Prostate gland (tissue), 2 donors: ENCODE measurements around the gene KAZN. TPM values are rescaled to one million over a fixed set of nuclear protein-coding genes. Genes with fewer than 3 reads are reported as not detected.

Experiments used
- DNase-seq: peaks from one replicate; pipeline ENCODE4 v3.0.0-alpha.2; 2019; ENCODE audit warnings: low spot score
- H3K27ac ChIP-seq, 2 donors: fragments of 200-600 bp; sonication (generic); 2 replicates each; pipeline ENCODE4 v1.5.1; 2017 to 2019
- H3K27me3 ChIP-seq: fragments of 200-600 bp; sonication (generic); replicated peaks from 2 replicates; pipeline ENCODE4 v1.5.1; 2019; ENCODE audit not compliant: insufficient read depth
- H3K36me3 ChIP-seq, 2 donors: fragments of 200-600 bp; sonication (generic); 1 replicate in 1 of 2; 2 replicates in 1 of 2; pipeline versions ENCODE4 v1.5.1 to v1.8.1; 2017 to 2019
- H3K4me1 ChIP-seq: fragments of 200-600 bp; sonication (generic); replicated peaks from 2 replicates; pipeline ENCODE4 v1.5.1; 2019
- H3K4me3 ChIP-seq, 2 donors: fragments of 200-600 bp; sonication (generic); 2 replicates each; pipeline ENCODE4 v1.5.1; 2017 to 2019
- H3K9me3 ChIP-seq: fragments of 200-600 bp; sonication (generic); 2 replicates; pipeline ENCODE4 v1.5.1; 2017
- CTCF ChIP-seq, 4 experiments: fragments of 200-600 bp in 2 of 4; fragments of 450-650 bp in 2 of 4; sonication (generic) in 2 of 4; IDR thresholded peaks; 1 replicate in 3 of 4; 2 replicates in 1 of 4; pipeline ENCODE4 v1.5.1; 2016 to 2019; ENCODE audit warnings: antibody characterized with exemption in 4 of 4, mild to moderate bottlenecking in 2 of 4, moderate library complexity in 2 of 4
- POLR2A ChIP-seq: fragments of 450-650 bp; IDR thresholded peaks from one replicate; pipeline ENCODE4 v1.6.1; 2016; ENCODE audit warnings: antibody characterized with exemption, mild to moderate bottlenecking
- POLR2AphosphoS5 ChIP-seq: sonication (generic); formaldehyde crosslinking; IDR thresholded peaks from one replicate; pipeline ENCODE4 v1.6.1; 2017; ENCODE audit warnings: antibody characterized with exemption
- WGBS: methylation state at CpG from one replicate; pipeline ENCODE4 v1.1.5; 2018; 5-methylcytosine and 5-hydroxymethylcytosine counted together
- intact Hi-C: fragments of 100-400 bp; cut with DNase I; formaldehyde crosslinking; loops from one replicate; pipeline ENCODE4 v1.14.2; 2022
- total RNA-seq, 2 donors: library from RNA; depleted of rRNA; stranded (reverse); fragments of >200 nt; gene quantifications; one replicate each; pipeline ENCODE4 v1.1.0, GENCODE V29; 2016

Gene KAZN
- total RNA-seq, 2 donors from 2014 or later: 8.3 to 12.7 TPM

GRCh38 chr1:14826731-14827326, 228.3 kb downstream of the KAZN start:
- Histone ChIP-seq H3K36me3 (no peaks in the 10 kb centered on the region), H3K4me1 (no peaks in the 10 kb centered on the region), H3K9me3 (no peaks in the 10 kb centered on the region), H3K27ac (no peak overlapping the region), H3K4me3 (no peak overlapping the region), H3K27me3 (no peaks in the 10 kb centered on the region)
- intact Hi-C loops: no loop called here
- no peak for DNase-seq
- WGBS: 96% methylated on average over 11 of the region's 11 CpGs
- no peak for TF ChIP-seq CTCF (IDR thresholded peaks at IDR 0.05)
- no peak for TF ChIP-seq POLR2A
- no peak for TF ChIP-seq POLR2AphosphoS5

- H3K27me3 ChIP-seq: no peaks in the 10 kb centered on the region
- no peak for TF ChIP-seq POLR2A
- no peak for TF ChIP-seq POLR2AphosphoS5
- TF ChIP-seq CTCF (IDR thresholded peaks at IDR 0.05): no peak
Observed at GRCh38 chr1:14827870-14828269, 229.4 kb downstream of the KAZN start.

GRCh38 chr1:14828665-14829064, 230.2 kb downstream of the KAZN start:
- intact Hi-C loops: no loop called here
- Histone ChIP-seq H3K4me3 (no peak overlapping the region), H3K36me3 (no peaks in the 10 kb centered on the region), H3K27ac (no peak overlapping the region), H3K9me3 (no peaks in the 10 kb centered on the region), H3K27me3 (no peaks in the 10 kb centered on the region), H3K4me1 (no peaks in the 10 kb centered on the region)
- 93% methylated on average over 4 of the region's 4 CpGs for WGBS
- TF ChIP-seq POLR2AphosphoS5 (no peak), CTCF (IDR thresholded peaks at IDR 0.05) (no peak), POLR2A (no peak)
- no peak for DNase-seq

More at GRCh38 chr1:14827870-14828269, 229.4 kb downstream of the KAZN start:
- no peaks in the 10 kb centered on the region for H3K4me1 ChIP-seq
- H3K4me3 ChIP-seq: no peak overlapping the region
- DNase-seq: no peak
- 91% methylated on average over 4 of the region's 4 CpGs for WGBS
- H3K9me3 ChIP-seq: no peaks in the 10 kb centered on the region
- H3K27ac ChIP-seq: no peak overlapping the region
- intact Hi-C loops: no loop called here
- H3K36me3 ChIP-seq: no peaks in the 10 kb centered on the region

- no peak for DNase-seq
- intact Hi-C loops: no loop called here
- Histone ChIP-seq H3K27ac (no peak overlapping the region), H3K9me3 (no peaks in the 10 kb centered on the region), H3K27me3 (no peaks in the 10 kb centered on the region), H3K36me3 (no peaks in the 10 kb centered on the region), H3K4me1 (no peaks in the 10 kb centered on the region), H3K4me3 (no peak overlapping the region)
- WGBS: 71% methylated on average over 5 of the region's 5 CpGs
- TF ChIP-seq POLR2AphosphoS5: no peak
- no peak for TF ChIP-seq POLR2A
- no peak for TF ChIP-seq CTCF (IDR thresholded peaks at IDR 0.05)
Observed at GRCh38 chr1:14835725-14836124, 237.2 kb downstream of the KAZN start.

GRCh38 chr1:14836426-14837140, 238.1 kb downstream of the KAZN start:
- H3K4me1 ChIP-seq: no peaks in the 10 kb centered on the region
- H3K36me3 ChIP-seq: no peaks in the 10 kb centered on the region
- WGBS: 90% methylated on average over 10 of the region's 10 CpGs
- intact Hi-C loops: no loop called here
- H3K27me3 ChIP-seq: no peaks in the 10 kb centered on the region
- no peak overlapping the region for H3K4me3 ChIP-seq
- TF ChIP-seq POLR2A: no peak
- no peak for TF ChIP-seq CTCF (IDR thresholded peaks at IDR 0.05)
- TF ChIP-seq POLR2AphosphoS5: no peak
- no peak for DNase-seq
- no peak overlapping the region for H3K27ac ChIP-seq
- H3K9me3 ChIP-seq: no peaks in the 10 kb centered on the region
